WTC11 (cell line): ENCODE data around the gene ADAMTS10. TPM values are rescaled to one million over a fixed set of nuclear protein-coding genes. Genes with fewer than 3 reads are reported as not detected.

Source experiments
- ATAC-seq: fragments of 200-7000 bp; cut with Tn5 transposase; 2 replicates; pipeline ENCODE4 v1.10.0; 2021; ENCODE audit warnings: mild to moderate bottlenecking, moderate library complexity
- CTCF ChIA-PET: fragments of 300-600 bp; sonication (Branson Sonifier 250); formaldehyde crosslinking; loops from one replicate; lab custom pipeline; 2021; ENCODE audit warnings: antibody characterized with exemption; lab: Charles Lee
- POLR2A ChIA-PET: fragments of 350-600 bp; sonication (Branson Sonifier 250); formaldehyde crosslinking; loops from one replicate; lab custom pipeline; 2021; ENCODE audit warnings: antibody characterized with exemption; lab: Charles Lee
- DNase-seq: peaks from one replicate; pipeline ENCODE4 v3.0.0; 2021; ENCODE audit warnings: low spot score
- H3K27ac Mint-ChIP-seq: 2 replicates; pipeline ENCODE4 v1.8.0; 2021; ENCODE audit warnings: mixed read lengths
- H3K27me3 Mint-ChIP-seq: 2 replicates; pipeline ENCODE4 v1.8.0; 2021; ENCODE audit warnings: low read depth, mild to moderate bottlenecking, moderate library complexity, mixed read lengths
- H3K36me3 Mint-ChIP-seq: 2 replicates; pipeline ENCODE4 v1.8.0; 2021; ENCODE audit warnings: mixed read lengths
- H3K4me1 Mint-ChIP-seq: 2 replicates; pipeline ENCODE4 v1.8.0; 2022; ENCODE audit warnings: mixed read lengths
- H3K4me3 Mint-ChIP-seq: 2 replicates; pipeline ENCODE4 v1.8.0; 2021; ENCODE audit warnings: mild to moderate bottlenecking, moderate library complexity, mixed read lengths
- H3K9me3 Mint-ChIP-seq: 2 replicates; pipeline ENCODE4 v1.8.0; 2021; ENCODE audit warnings: mixed read lengths
- ESRRA ChIP-seq: sonication (generic); formaldehyde crosslinking; IDR thresholded peaks from 2 replicates; pipeline ENCODE4 v1.8.1; 2022; ENCODE audit warnings: mild to moderate bottlenecking, missing genetic modification reagents, borderline replicate concordance
- KAT7 ChIP-seq: sonication (generic); formaldehyde crosslinking; IDR thresholded peaks from 2 replicates; pipeline ENCODE4 v1.8.1; 2023; ENCODE audit warnings: missing genetic modification reagents, mild to moderate bottlenecking, borderline replicate concordance
- MYBL2 ChIP-seq: sonication (generic); formaldehyde crosslinking; IDR thresholded peaks from 2 replicates; pipeline ENCODE4 v1.8.1; 2023; ENCODE audit warnings: mild to moderate bottlenecking, moderate library complexity, missing genetic modification reagents
- NFATC4 ChIP-seq: fragments of 250-450 bp; sonication (Bioruptor Pico); IDR thresholded peaks from 2 replicates; pipeline ENCODE4 v1.9.0; 2021; ENCODE audit warnings: mild to moderate bottlenecking
- PRRX2 ChIP-seq: fragments of 250-450 bp; sonication (Bioruptor Pico); IDR thresholded peaks from 2 replicates; pipeline ENCODE4 v1.8.0; 2021; ENCODE audit warnings: mild to moderate bottlenecking
- ZBTB21 ChIP-seq: sonication (generic); formaldehyde crosslinking; IDR thresholded peaks from 2 replicates; pipeline ENCODE4 v1.8.1; 2023; ENCODE audit warnings: mild to moderate bottlenecking, missing genetic modification reagents, borderline replicate concordance
- ZNF396 ChIP-seq: fragments of 250-450 bp; sonication (Bioruptor Pico); IDR thresholded peaks from 2 replicates; pipeline ENCODE4 v1.8.0; 2021; ENCODE audit warnings: mild to moderate bottlenecking, moderate library complexity, borderline replicate concordance
- ZNF416 ChIP-seq: fragments of 250-450 bp; sonication (Bioruptor Pico); IDR thresholded peaks from 2 replicates; pipeline ENCODE4 v1.9.0; 2021; ENCODE audit warnings: mild to moderate bottlenecking, inconsistent platforms
- ZNF423 ChIP-seq: fragments of 250-450 bp; sonication (Bioruptor Pico); IDR thresholded peaks from 2 replicates; pipeline ENCODE4 v2.1.2; 2022; ENCODE audit warnings: mild to moderate bottlenecking, moderate library complexity
- total RNA-seq: library from RNA; stranded (reverse); gene quantifications from 3 replicates; pipeline ENCODE4 v1.2.3, GENCODE V29; 2021
- TF ChIP-seq, protein P1 (sequence below): sonication (generic); formaldehyde crosslinking; IDR thresholded peaks from 2 replicates; pipeline ENCODE4 v1.8.1; 2022; ENCODE audit warnings: low read depth, missing genetic modification reagents, borderline replicate concordance
- TF ChIP-seq, protein P2 (sequence below): sonication (generic); formaldehyde crosslinking; IDR thresholded peaks from 2 replicates; pipeline ENCODE4 v1.8.0; 2022; ENCODE audit warnings: mild to moderate bottlenecking, missing genetic modification reagents
- TF ChIP-seq, protein P3 (sequence below): sonication (generic); formaldehyde crosslinking; IDR thresholded peaks from 2 replicates; pipeline ENCODE4 v1.8.1; 2022; ENCODE audit warnings: mild to moderate bottlenecking, missing genetic modification reagents, moderate library complexity, borderline replicate concordance
- TF ChIP-seq, protein P4 (sequence below): sonication (generic); formaldehyde crosslinking; IDR thresholded peaks from 2 replicates; pipeline ENCODE4 v1.8.1; 2023; ENCODE audit warnings: mild to moderate bottlenecking, missing genetic modification reagents, moderate library complexity
- TF ChIP-seq, protein P5 (sequence below): sonication (generic); formaldehyde crosslinking; IDR thresholded peaks from 2 replicates; pipeline ENCODE4 v1.8.1; 2022; ENCODE audit warnings: mild to moderate bottlenecking, moderate library complexity, missing genetic modification reagents
- TF ChIP-seq, protein P6 (sequence below): sonication (generic); formaldehyde crosslinking; IDR thresholded peaks from 2 replicates; pipeline ENCODE4 v1.8.1; 2023; ENCODE audit warnings: mild to moderate bottlenecking, missing genetic modification reagents, borderline replicate concordance

The ADAMTS10 gene
- total RNA-seq, 1 experiment from 2014 or later = 16.0 TPM

DNA sequence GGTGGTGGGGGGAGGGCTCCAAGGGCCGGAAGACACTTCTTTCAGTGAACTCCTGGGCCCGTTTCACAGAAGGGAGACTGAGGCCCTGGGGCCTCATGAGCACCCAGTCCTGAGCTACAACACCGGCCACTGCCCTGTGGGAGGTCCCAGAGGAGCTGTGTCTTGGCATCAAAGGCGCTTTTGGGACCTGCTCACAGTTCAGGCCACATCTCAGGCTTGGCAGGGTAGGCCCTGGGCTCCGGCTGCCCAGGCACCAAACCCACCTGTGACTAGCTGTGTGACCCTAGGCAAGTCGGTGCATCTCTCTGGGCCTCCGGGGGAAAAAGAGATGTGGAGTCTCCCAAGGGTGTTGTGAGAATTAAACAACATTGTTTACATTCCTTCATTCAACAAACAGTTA lies 49.4 kb upstream of the ADAMTS10 start (continued):
- no peak for TF ChIP-seq ZNF416 (CRISPR knock-in tag)
- TF ChIP-seq, protein P1, sequence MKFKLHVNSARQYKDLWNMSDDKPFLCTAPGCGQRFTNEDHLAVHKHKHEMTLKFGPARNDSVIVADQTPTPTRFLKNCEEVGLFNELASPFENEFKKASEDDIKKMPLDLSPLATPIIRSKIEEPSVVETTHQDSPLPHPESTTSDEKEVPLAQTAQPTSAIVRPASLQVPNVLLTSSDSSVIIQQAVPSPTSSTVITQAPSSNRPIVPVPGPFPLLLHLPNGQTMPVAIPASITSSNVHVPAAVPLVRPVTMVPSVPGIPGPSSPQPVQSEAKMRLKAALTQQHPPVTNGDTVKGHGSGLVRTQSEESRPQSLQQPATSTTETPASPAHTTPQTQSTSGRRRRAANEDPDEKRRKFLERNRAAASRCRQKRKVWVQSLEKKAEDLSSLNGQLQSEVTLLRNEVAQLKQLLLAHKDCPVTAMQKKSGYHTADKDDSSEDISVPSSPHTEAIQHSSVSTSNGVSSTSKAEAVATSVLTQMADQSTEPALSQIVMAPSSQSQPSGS (CRISPR knock-in tag) = no peak
- TF ChIP-seq, protein P2, sequence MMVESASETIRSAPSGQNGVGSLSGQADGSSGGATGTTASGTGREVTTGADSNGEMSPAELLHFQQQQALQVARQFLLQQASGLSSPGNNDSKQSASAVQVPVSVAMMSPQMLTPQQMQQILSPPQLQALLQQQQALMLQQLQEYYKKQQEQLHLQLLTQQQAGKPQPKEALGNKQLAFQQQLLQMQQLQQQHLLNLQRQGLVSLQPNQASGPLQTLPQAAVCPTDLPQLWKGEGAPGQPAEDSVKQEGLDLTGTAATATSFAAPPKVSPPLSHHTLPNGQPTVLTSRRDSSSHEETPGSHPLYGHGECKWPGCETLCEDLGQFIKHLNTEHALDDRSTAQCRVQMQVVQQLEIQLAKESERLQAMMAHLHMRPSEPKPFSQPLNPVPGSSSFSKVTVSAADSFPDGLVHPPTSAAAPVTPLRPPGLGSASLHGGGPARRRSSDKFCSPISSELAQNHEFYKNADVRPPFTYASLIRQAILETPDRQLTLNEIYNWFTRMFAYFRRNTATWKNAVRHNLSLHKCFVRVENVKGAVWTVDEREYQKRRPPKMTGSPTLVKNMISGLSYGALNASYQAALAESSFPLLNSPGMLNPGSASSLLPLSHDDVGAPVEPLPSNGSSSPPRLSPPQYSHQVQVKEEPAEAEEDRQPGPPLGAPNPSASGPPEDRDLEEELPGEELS (CRISPR knock-in tag) = no peak
- TF ChIP-seq KAT7 (CRISPR knock-in tag) = no peak
- TF ChIP-seq, protein P3, sequence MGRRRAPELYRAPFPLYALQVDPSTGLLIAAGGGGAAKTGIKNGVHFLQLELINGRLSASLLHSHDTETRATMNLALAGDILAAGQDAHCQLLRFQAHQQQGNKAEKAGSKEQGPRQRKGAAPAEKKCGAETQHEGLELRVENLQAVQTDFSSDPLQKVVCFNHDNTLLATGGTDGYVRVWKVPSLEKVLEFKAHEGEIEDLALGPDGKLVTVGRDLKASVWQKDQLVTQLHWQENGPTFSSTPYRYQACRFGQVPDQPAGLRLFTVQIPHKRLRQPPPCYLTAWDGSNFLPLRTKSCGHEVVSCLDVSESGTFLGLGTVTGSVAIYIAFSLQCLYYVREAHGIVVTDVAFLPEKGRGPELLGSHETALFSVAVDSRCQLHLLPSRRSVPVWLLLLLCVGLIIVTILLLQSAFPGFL (CRISPR knock-in tag) = no peak

DNA sequence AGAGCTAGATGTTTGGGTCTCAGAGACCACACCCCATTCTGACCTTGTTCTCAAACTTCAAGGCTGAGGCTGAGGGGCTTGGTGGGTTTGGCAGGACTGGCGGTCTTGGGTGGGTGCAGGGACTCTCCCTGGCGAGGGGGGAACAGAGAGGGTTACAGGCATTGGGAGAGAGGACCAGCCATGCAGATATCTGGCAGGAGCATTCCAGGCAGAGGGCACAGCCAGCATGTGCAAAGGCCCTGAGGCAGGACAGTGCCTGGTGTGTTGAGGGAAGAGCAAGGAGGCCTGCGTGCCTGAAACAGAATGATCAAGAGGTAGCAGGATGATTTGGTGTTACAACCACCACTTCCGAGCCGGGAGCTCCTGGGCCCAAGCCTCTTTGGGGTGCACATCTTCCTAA lies 47.4 kb upstream of the ADAMTS10 start:
- ATAC-seq = no peak
- no peaks in the 10 kb centered on the region for H3K4me1 Mint-ChIP-seq
- no peak overlapping the region for H3K4me3 Mint-ChIP-seq
- no peaks in the 10 kb centered on the region for H3K36me3 Mint-ChIP-seq
- POLR2A ChIA-PET = no interaction called here
- no peak for TF ChIP-seq ESRRA
- no peak for TF ChIP-seq NFATC4 (CRISPR knock-in tag)
- TF ChIP-seq, all 79 proteins: peak for 0
- no peaks in the 10 kb centered on the region; the same call in 1 of the 2 replicates for H3K9me3 Mint-ChIP-seq
- CTCF ChIA-PET = interaction anchor here (1.2 kb wide), 2 partner anchors 16 to 40 kb away, joined by 4 to 5 read pairs; partner anchors contain the start of gene ACTL9
- H3K27ac Mint-ChIP-seq = no peak overlapping the region
- peaks cover 4% of the 10 kb centered on the region; the same call in 1 of the 2 replicates for H3K27me3 Mint-ChIP-seq
- no peak for DNase-seq

DNA sequence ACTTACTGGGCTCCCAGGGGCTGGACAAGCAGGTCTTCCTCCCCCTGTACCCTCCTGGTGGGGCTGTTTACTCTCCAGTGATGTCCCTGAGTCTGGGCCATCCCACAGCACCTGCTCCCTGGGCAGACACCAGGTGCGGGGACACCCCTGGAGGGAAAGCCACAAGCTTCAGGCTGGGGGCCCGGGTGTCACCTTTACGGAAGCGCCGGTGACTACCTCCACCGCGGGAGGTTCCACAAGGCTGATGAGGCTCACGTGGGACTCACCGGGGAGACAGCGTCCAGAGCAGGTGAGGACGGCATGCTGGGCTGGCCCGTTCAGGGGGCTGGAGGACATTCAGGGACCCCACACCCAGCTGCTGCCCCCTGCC lies 44.8 kb upstream of the ADAMTS10 start:
- H3K9me3 Mint-ChIP-seq = no peaks in the 10 kb centered on the region
- peaks cover 4% of the 10 kb centered on the region; the same call in 1 of the 2 replicates for H3K27me3 Mint-ChIP-seq
- no peaks in the 10 kb centered on the region for H3K4me1 Mint-ChIP-seq
- ATAC-seq (no peak), DNase-seq (no peak)
- no peaks in the 10 kb centered on the region for H3K36me3 Mint-ChIP-seq
- TF ChIP-seq ZNF423 (CRISPR knock-in tag) (no peak), ZNF396 (CRISPR knock-in tag) (no peak), MYBL2 (no peak), ZBTB21 (no peak), PRRX2 (no peak)
- TF ChIP-seq, protein P4, sequence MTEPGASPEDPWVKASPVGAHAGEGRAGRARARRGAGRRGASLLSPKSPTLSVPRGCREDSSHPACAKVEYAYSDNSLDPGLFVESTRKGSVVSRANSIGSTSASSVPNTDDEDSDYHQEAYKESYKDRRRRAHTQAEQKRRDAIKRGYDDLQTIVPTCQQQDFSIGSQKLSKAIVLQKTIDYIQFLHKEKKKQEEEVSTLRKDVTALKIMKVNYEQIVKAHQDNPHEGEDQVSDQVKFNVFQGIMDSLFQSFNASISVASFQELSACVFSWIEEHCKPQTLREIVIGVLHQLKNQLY (CRISPR knock-in tag) = no peak
- TF ChIP-seq, protein P5, sequence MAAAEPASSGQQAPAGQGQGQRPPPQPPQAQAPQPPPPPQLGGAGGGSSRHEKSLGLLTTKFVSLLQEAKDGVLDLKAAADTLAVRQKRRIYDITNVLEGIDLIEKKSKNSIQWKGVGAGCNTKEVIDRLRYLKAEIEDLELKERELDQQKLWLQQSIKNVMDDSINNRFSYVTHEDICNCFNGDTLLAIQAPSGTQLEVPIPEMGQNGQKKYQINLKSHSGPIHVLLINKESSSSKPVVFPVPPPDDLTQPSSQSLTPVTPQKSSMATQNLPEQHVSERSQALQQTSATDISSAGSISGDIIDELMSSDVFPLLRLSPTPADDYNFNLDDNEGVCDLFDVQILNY = no peak
- TF ChIP-seq, protein P6, sequence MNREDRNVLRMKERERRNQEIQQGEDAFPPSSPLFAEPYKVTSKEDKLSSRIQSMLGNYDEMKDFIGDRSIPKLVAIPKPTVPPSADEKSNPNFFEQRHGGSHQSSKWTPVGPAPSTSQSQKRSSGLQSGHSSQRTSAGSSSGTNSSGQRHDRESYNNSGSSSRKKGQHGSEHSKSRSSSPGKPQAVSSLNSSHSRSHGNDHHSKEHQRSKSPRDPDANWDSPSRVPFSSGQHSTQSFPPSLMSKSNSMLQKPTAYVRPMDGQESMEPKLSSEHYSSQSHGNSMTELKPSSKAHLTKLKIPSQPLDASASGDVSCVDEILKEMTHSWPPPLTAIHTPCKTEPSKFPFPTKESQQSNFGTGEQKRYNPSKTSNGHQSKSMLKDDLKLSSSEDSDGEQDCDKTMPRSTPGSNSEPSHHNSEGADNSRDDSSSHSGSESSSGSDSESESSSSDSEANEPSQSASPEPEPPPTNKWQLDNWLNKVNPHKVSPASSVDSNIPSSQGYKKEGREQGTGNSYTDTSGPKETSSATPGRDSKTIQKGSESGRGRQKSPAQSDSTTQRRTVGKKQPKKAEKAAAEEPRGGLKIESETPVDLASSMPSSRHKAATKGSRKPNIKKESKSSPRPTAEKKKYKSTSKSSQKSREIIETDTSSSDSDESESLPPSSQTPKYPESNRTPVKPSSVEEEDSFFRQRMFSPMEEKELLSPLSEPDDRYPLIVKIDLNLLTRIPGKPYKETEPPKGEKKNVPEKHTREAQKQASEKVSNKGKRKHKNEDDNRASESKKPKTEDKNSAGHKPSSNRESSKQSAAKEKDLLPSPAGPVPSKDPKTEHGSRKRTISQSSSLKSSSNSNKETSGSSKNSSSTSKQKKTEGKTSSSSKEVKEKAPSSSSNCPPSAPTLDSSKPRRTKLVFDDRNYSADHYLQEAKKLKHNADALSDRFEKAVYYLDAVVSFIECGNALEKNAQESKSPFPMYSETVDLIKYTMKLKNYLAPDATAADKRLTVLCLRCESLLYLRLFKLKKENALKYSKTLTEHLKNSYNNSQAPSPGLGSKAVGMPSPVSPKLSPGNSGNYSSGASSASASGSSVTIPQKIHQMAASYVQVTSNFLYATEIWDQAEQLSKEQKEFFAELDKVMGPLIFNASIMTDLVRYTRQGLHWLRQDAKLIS (CRISPR knock-in tag) = no peak
- H3K27ac Mint-ChIP-seq = no peak overlapping the region
- CTCF ChIA-PET = interaction anchor here (1.8 to 3.9 kb wide), 6 partner anchors 13 to 69 kb away, joined by 6 to 21 read pairs (median 8); partner anchors contain the start of gene ACTL9
- H3K4me3 Mint-ChIP-seq = no peak overlapping the region
- POLR2A ChIA-PET = no interaction called here
